HCT116 (cell line): Measurements from ENCODE around the gene PRPF19. TPM values are rescaled to one million over a fixed set of nuclear protein-coding genes. Genes with fewer than 3 reads are reported as not detected.

Source experiments
- ATAC-seq: fragments of 200-7000 bp; cut with Tn5 transposase; 2 replicates; pipeline ENCODE4 v1.9.1; 2020; ENCODE audit warnings: mild to moderate bottlenecking, moderate library complexity
- BruUV-seq: library from RNA; stranded (reverse); fragments of 400-500 nt; replicated peaks from 2 replicates; lab custom pipeline; 2021; lab: Mats Ljungman, UMichigan
- CTCF ChIA-PET: fragments of 300-600 bp; sonication (Branson Sonifier 250); formaldehyde crosslinking; loops from one replicate; lab custom pipeline; 2021; ENCODE audit warnings: antibody characterized with exemption; lab: Charles Lee
- POLR2A ChIA-PET: fragments of 300-600, 350-600 bp; sonication (Branson Sonifier 250); formaldehyde crosslinking; loops from one replicate; lab custom pipeline; 2021; ENCODE audit warnings: antibody characterized with exemption; lab: Charles Lee
- RAD21 ChIA-PET, 2 experiments: fragments of 300-600 bp; sonication (Branson Sonifier 250); formaldehyde crosslinking; loops; one replicate each; lab custom pipeline; 2023; ENCODE audit warnings: low total read pairs in 2 of 2; ENCODE audit not compliant: uncharacterized antibody in 2 of 2, unreplicated experiment in 2 of 2, low non-redundant PET in 1 of 2; lab: Charles Lee
- DNase-seq: peaks from one replicate; pipeline ENCODE4 v3.0.0-alpha.2; 2010; ENCODE audit warnings: low read depth, low spot score
- H2AFZ ChIP-seq: fragments of 200-600 bp; shearing (Covaris generic), sonication (generic); 2 replicates; pipeline ENCODE4 v1.6.1; 2017; ENCODE audit warnings: low read depth, mixed run types, mixed read lengths, antibody characterized with exemption, low read length; ENCODE audit not compliant: poor library complexity, severe bottlenecking
- H3K27ac ChIP-seq: 2 replicates; pipeline ENCODE4 v1.5.1; 2012; ENCODE audit warnings: low read depth, low read length
- H3K27me3 ChIP-seq: fragments of 200-600 bp; sonication (generic); 2 replicates; pipeline ENCODE4 v1.6.1; 2016; ENCODE audit warnings: mixed run types, low read length, mixed read lengths; ENCODE audit not compliant: insufficient read depth
- H3K36me3 ChIP-seq, 2 experiments: fragments of 200-500 bp in 1 of 2; fragments of 200-600 bp in 1 of 2; sonication (Bioruptor generic) in 1 of 2; sonication (generic) in 1 of 2; 2 replicates each; pipeline versions ENCODE4 v1.5.1 to v1.6.1; 2014 to 2016; ENCODE audit warnings: low read length in 2 of 2, inconsistent platforms in 1 of 2, mixed read lengths in 1 of 2, mixed run types in 1 of 2; ENCODE audit not compliant: insufficient read depth in 2 of 2, control insufficient read depth in 1 of 2
- H3K4me1 ChIP-seq, 2 experiments: fragments of 200-600 bp in 1 of 2; sonication (generic) in 1 of 2; 2 replicates each; pipeline versions ENCODE4 v1.5.1 to v1.6.1; 2012 to 2017; ENCODE audit warnings: low read length in 2 of 2, inconsistent platforms in 1 of 2, mild to moderate bottlenecking in 1 of 2, mixed read lengths in 1 of 2, mixed run types in 1 of 2, moderate library complexity in 1 of 2; ENCODE audit not compliant: insufficient read depth in 2 of 2, control insufficient read depth in 1 of 2
- H3K4me2 ChIP-seq: fragments of 200-600 bp; sonication (generic); 2 replicates; pipeline ENCODE4 v1.6.1; 2017; ENCODE audit warnings: mixed run types, low read length, mixed read lengths
- H3K4me3 ChIP-seq, 2 experiments: fragments of 200-600 bp in 1 of 2; sonication (generic) in 1 of 2; replicated peaks in 1 of 2; 2 replicates each; pipeline ENCODE4 v1.5.1; 2011 to 2016; ENCODE audit warnings: low read length in 2 of 2, control low read depth in 1 of 2, low read depth in 1 of 2, mild to moderate bottlenecking in 1 of 2, mixed read lengths in 1 of 2, mixed run types in 1 of 2
- H3K79me2 ChIP-seq: fragments of 200-600 bp; sonication (generic); 2 replicates; pipeline ENCODE4 v1.6.1; 2017; ENCODE audit warnings: mild to moderate bottlenecking, mixed run types, low read length, moderate library complexity, mixed read lengths; ENCODE audit not compliant: insufficient read depth
- H3K9ac ChIP-seq: fragments of 200-600 bp; sonication (generic); 2 replicates; pipeline ENCODE4 v1.6.1; 2016; ENCODE audit warnings: low read length, mixed read lengths
- H3K9me2 ChIP-seq: fragments of 200-600 bp; sonication (generic), shearing (Covaris generic); 2 replicates; pipeline ENCODE4 v1.6.1; 2017; ENCODE audit warnings: mixed run types, mild to moderate bottlenecking, moderate library complexity; ENCODE audit not compliant: insufficient read depth
- H3K9me3 ChIP-seq, 2 experiments: fragments of 200-500 bp in 1 of 2; fragments of 200-600 bp in 1 of 2; sonication (Bioruptor generic) in 1 of 2; sonication (generic) in 1 of 2; 2 replicates each; pipeline ENCODE4 v1.6.1; 2014 to 2017; ENCODE audit warnings: low read length in 2 of 2, mixed read lengths in 2 of 2, inconsistent platforms in 1 of 2, low read depth in 1 of 2, mild to moderate bottlenecking in 1 of 2, mixed run types in 1 of 2, moderate library complexity in 1 of 2; ENCODE audit not compliant: control insufficient read depth in 1 of 2, insufficient read depth in 1 of 2
- H4K20me1 ChIP-seq: fragments of 200-600 bp; sonication (generic), shearing (Covaris generic); 2 replicates; pipeline ENCODE4 v1.6.1; 2017; ENCODE audit warnings: mixed run types, mild to moderate bottlenecking, moderate library complexity; ENCODE audit not compliant: insufficient read depth
- CBX3 ChIP-seq: IDR thresholded peaks from 2 replicates; pipeline ENCODE4 v1.6.1; 2012; ENCODE audit warnings: low read depth
- ELF1 ChIP-seq: IDR thresholded peaks from 2 replicates; pipeline ENCODE4 v1.6.1; 2012; ENCODE audit warnings: low read depth, borderline replicate concordance
- EZH2phosphoT487 ChIP-seq: fragments of 200-600 bp; IDR thresholded peaks from 2 replicates; pipeline ENCODE4 v1.6.1; 2018; ENCODE audit warnings: antibody characterized with exemption, borderline replicate concordance
- FOSL1 ChIP-seq: IDR thresholded peaks from 2 replicates; pipeline ENCODE4 v1.6.1; 2012; ENCODE audit warnings: low read depth
- RAD21 ChIP-seq: IDR thresholded peaks from 2 replicates; pipeline ENCODE4 v1.6.1; 2012; ENCODE audit warnings: low read depth, mild to moderate bottlenecking
- SIN3A ChIP-seq: IDR thresholded peaks from 2 replicates; pipeline ENCODE4 v1.6.1; 2012; ENCODE audit warnings: low read depth
- SP1 ChIP-seq: IDR thresholded peaks from 2 replicates; pipeline ENCODE4 v1.6.1; 2012; ENCODE audit warnings: low read depth
- SRF ChIP-seq: IDR thresholded peaks from 2 replicates; pipeline ENCODE4 v1.6.1; 2012; ENCODE audit warnings: low read depth
- TCF7L2 ChIP-seq: IDR thresholded peaks from 2 replicates; pipeline ENCODE4 v1.7.0; 2011; ENCODE audit warnings: borderline replicate concordance, inconsistent platforms; ENCODE audit not compliant: insufficient read depth, insufficient read length; ENCODE audit errors: extremely low read depth
- YY1 ChIP-seq: IDR thresholded peaks from 2 replicates; pipeline ENCODE4 v1.6.1; 2011; ENCODE audit warnings: low read length, low read depth, moderate library complexity, mild to moderate bottlenecking; ENCODE audit not compliant: insufficient replicate concordance; ENCODE audit errors: extremely low read depth
- ZFX ChIP-seq: fragments of 450-650 bp; IDR thresholded peaks from 2 replicates; pipeline ENCODE4 v1.6.1; 2017
- ZNF274 ChIP-seq: fragments of 200-500 bp; sonication (Bioruptor generic); IDR thresholded peaks from 2 replicates; pipeline ENCODE4 v1.6.1; 2014; ENCODE audit warnings: mild to moderate bottlenecking, low read depth, low read length, inconsistent platforms
- intact Hi-C: fragments of 100-400 bp; cut with micrococcal nuclease; formaldehyde crosslinking; loops from 2 replicates; pipeline ENCODE4 v1.10.0; 2022
- total RNA-seq: library from RNA; stranded (reverse); gene quantifications from one replicate; pipeline ENCODE4 v1.2.1, GENCODE V29; 2021; ENCODE audit not compliant: unreplicated experiment
- TF ChIP-seq, protein P1 (sequence below), 3 experiments: fragments of 200-600 bp in 1 of 3; sonication (generic) in 1 of 3; IDR thresholded peaks in 2 of 3; conservative IDR thresholded peaks in 1 of 3; 2 replicates each; pipeline ENCODE4 v1.5.1; 2012 to 2017; ENCODE audit warnings: low read depth in 2 of 3, low read length in 2 of 3, antibody characterized with exemption in 1 of 3, borderline replicate concordance in 1 of 3, control low read depth in 1 of 3, mild to moderate bottlenecking in 1 of 3, mixed read lengths in 1 of 3, mixed run types in 1 of 3, moderate library complexity in 1 of 3; ENCODE audit not compliant: insufficient read depth in 1 of 3
- TF ChIP-seq, protein P2 (sequence below): IDR thresholded peaks from 2 replicates; pipeline ENCODE4 v1.6.1; 2012

Gene PRPF19
- total RNA-seq, 1 experiment from 2014 or later: 156 TPM

DNA sequence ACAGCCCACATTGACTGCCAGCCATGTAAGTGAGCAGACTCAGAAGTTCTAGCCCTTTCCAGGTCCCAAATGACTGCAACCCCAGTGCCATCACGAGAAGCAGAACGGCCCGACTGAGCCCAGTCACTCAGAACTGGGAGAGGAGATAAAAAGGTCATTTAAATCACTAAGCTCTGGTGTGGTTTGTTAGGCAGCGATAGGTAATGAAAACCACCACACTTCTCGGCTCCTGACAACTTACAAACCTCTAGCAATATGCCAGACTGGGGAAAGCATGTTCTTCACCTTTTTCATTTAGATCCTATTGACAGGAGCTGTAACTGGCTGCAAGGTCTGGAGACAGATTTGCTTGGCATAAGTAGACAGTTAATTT, 38.9 kb upstream of the PRPF19 start:
- DNase-seq (no peak), ATAC-seq (no peak)
- ChIA-PET POLR2A (no interaction called here), CTCF (interaction anchor here (0.9 to 1.3 kb wide), 2 partner anchors 242 kb away, joined by 3 read pairs; no protein-coding TSS in a partner anchor), RAD21 (no interaction called here)
- no peaks in the 10 kb centered on the region for H3K4me1 ChIP-seq
- H2AFZ ChIP-seq: no peak overlapping the region
- H3K27ac ChIP-seq: no peak overlapping the region
- H3K9me2 ChIP-seq: no peaks in the 10 kb centered on the region
- H3K9ac ChIP-seq: no peak overlapping the region
- no peaks in the 10 kb centered on the region for H3K79me2 ChIP-seq
- TF ChIP-seq YY1: no peak
- no peak for TF ChIP-seq SP1
- TF ChIP-seq FOSL1: no peak
- no peak for TF ChIP-seq ELF1
- no peak for TF ChIP-seq TCF7L2
- no peak for TF ChIP-seq CBX3
- TF ChIP-seq ZFX: no peak
- no peak for TF ChIP-seq ZNF274
- no peak for TF ChIP-seq EZH2phosphoT487
- no peak for TF ChIP-seq SRF
- no peak overlapping the region for H3K4me3 ChIP-seq
- H3K4me2 ChIP-seq: no peak overlapping the region
- H3K36me3 ChIP-seq: no peaks in the 10 kb centered on the region
- BruUV-seq: no TSS peak
- intact Hi-C loops: no loop called here
- no peaks in the 10 kb centered on the region for H4K20me1 ChIP-seq
- no peaks in the 10 kb centered on the region for H3K9me3 ChIP-seq
- H3K27me3 ChIP-seq: 0 out of 2 replicates have a peak, but pooled peaks cover 11% of the 10 kb centered on the region

DNA sequence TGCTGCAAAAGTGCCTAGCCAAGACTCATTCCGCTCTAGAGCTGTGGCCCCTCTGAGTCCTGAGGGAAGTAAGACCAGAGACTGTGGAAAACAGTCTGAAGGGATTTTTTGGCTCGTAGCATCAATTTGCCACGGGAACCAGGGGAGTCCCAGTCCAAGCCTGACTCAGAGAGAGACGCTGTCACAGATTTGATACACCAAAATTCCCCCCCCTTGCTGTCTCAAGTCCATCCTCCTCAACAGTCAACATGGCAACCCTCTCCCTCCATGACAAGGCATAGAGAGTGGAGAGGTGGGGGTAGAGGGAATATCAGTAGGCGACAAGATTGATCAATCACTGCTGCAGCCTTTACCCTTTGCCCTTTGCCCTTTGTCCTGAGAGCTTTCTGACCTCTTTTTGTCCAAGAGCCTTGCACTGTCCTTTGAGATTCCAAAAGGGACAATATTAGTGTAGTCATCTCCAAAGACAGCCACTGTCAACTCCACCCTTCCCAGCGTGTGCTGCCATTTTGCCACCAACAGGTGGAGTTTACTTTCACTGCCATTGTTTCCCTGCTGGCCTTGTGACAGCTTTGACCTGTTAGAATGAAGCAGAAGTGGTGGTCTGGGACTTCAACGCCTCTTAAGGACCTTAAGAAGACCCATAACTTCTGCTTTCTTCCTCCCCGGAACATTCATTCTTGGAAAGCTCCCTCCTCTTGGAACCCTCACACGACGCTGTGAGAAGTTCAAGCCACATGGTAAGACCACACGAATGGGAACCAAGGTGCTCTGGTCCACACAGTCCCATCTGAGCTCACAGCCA, 38.3 kb upstream of the PRPF19 start:
- ChIA-PET CTCF (interaction anchor here (0.9 to 1.3 kb wide), 2 partner anchors 242 to 243 kb away, joined by 3 read pairs; no protein-coding TSS in a partner anchor), POLR2A (no interaction called here), RAD21 (no interaction called here)
- Histone ChIP-seq H2AFZ (no peak overlapping the region), H3K9me2 (no peaks in the 10 kb centered on the region), H3K27ac (no peak overlapping the region), H3K4me1 (no peaks in the 10 kb centered on the region), H3K9me3 (no peaks in the 10 kb centered on the region), H3K4me3 (no peak overlapping the region), H3K79me2 (no peaks in the 10 kb centered on the region), H3K27me3 (0 out of 2 replicates have a peak, but pooled peaks cover 11% of the 10 kb centered on the region), H3K4me2 (no peak overlapping the region), H3K36me3 (no peaks in the 10 kb centered on the region), H4K20me1 (no peaks in the 10 kb centered on the region), H3K9ac (no peak overlapping the region)
- BruUV-seq: no TSS peak
- DNase-seq (no peak), ATAC-seq (peak; percentile 68)
- TF ChIP-seq SIN3A (no peak), ZFX (no peak), RAD21 (peak; percentile 30; the same call in 1 of the 2 replicates)
- TF ChIP-seq, protein P1, sequence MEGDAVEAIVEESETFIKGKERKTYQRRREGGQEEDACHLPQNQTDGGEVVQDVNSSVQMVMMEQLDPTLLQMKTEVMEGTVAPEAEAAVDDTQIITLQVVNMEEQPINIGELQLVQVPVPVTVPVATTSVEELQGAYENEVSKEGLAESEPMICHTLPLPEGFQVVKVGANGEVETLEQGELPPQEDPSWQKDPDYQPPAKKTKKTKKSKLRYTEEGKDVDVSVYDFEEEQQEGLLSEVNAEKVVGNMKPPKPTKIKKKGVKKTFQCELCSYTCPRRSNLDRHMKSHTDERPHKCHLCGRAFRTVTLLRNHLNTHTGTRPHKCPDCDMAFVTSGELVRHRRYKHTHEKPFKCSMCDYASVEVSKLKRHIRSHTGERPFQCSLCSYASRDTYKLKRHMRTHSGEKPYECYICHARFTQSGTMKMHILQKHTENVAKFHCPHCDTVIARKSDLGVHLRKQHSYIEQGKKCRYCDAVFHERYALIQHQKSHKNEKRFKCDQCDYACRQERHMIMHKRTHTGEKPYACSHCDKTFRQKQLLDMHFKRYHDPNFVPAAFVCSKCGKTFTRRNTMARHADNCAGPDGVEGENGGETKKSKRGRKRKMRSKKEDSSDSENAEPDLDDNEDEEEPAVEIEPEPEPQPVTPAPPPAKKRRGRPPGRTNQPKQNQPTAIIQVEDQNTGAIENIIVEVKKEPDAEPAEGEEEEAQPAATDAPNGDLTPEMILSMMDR (IDR thresholded peaks at IDR 0.05 in 2 of 3, conservative IDR thresholded peaks at IDR 0.05 in 1 of 3; ENCODE audit: borderline replicate concordance in 1 of 3, insufficient read depth in 1 of 3, low read depth in 2 of 3, low read length in 2 of 3): peak in 2 of 3 experiments; percentile 39 to 55; a peak in 4 of 6 replicates
- TF ChIP-seq, protein P2, sequence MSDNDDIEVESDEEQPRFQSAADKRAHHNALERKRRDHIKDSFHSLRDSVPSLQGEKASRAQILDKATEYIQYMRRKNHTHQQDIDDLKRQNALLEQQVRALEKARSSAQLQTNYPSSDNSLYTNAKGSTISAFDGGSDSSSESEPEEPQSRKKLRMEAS: no peak
- intact Hi-C loops: no loop called here
